A549 (cell line): Measurements from ENCODE around the gene CAMK2N2.

Experiments used
- CTCF ChIP-seq: fragments of >200 bp; sonication (Bioruptor Twin); formaldehyde crosslinking; IDR thresholded peaks from 3 replicates; pipeline ENCODE4 v1.5.1; 2016
- POLR2A ChIP-seq: IDR thresholded peaks from 2 replicates; pipeline ENCODE4 v1.6.1; 2012; ENCODE audit warnings: mild to moderate bottlenecking, low read length
- RNF2 ChIP-seq: fragments of 200-600 bp; sonication (generic); IDR thresholded peaks from 2 replicates; pipeline ENCODE4 v1.6.1; 2016; ENCODE audit warnings: low read depth, mild to moderate bottlenecking, antibody characterized with exemption, moderate library complexity, borderline replicate concordance

DNA sequence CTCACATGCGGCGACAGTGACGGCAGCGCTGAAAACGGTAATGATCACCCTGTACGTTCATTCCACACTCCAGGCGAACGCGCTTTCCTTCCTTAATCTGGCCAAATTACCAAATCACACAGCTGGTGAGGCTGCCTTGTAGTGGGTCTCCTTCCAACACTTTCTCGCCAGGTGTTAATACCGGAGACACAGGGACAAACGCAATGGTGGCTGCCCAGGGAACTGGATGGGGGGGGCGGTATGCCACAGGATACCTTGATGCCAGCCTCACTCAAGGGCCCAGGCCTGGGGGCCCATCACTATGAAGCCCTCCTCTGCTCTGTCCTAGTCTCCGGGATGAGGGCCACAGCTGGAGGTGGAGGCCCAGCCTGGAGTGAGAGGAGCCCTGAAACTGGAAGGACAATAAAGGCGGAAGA lies 1.4 kb upstream of the CAMK2N2 start:
- no peak for TF ChIP-seq CTCF
- TF ChIP-seq POLR2A, result no peak
- TF ChIP-seq RNF2, result no peak
